ENCODE data around the gene CYLD.

Gene CYLD

GRCh38 chr16:50841081-50841886 lies 99.4 kb downstream of the CYLD start:
- in situ Hi-C loops (cut with HindIII; ENCODE audit: low sequenced_read_pairs): no loop called here

- in situ Hi-C loops (cut with HindIII; ENCODE audit: low sequenced_read_pairs): no loop called here
Observed at GRCh38 chr16:50842013-50842505, 100.2 kb downstream of the CYLD start.

- in situ Hi-C loops (cut with HindIII; ENCODE audit: low sequenced_read_pairs): no loop called here
Observed at GRCh38 chr16:50842589-50842988, 100.7 kb downstream of the CYLD start.

GRCh38 chr16:50844840-50845239 lies 103.0 kb downstream of the CYLD start:
- in situ Hi-C loops (cut with HindIII; ENCODE audit: low sequenced_read_pairs): no loop called here

- in situ Hi-C loops (cut with HindIII; ENCODE audit: low sequenced_read_pairs): no loop called here
Observed at GRCh38 chr16:50845296-50845695, 103.4 kb downstream of the CYLD start.

- in situ Hi-C loops (cut with HindIII; ENCODE audit: low sequenced_read_pairs): no loop called here
Observed at GRCh38 chr16:50846511-50846910, 104.6 kb downstream of the CYLD start.

- in situ Hi-C loops (cut with HindIII; ENCODE audit: low sequenced_read_pairs): no loop called here
Observed at GRCh38 chr16:50847166-50847565, 105.3 kb downstream of the CYLD start.

GRCh38 chr16:50848755-50849514 lies 107.0 kb downstream of the CYLD start:
- in situ Hi-C loops (cut with HindIII; ENCODE audit: low sequenced_read_pairs): no loop called here
